SU-DHL-6 (cell line): ENCODE data around the gene SPHKAP.

Experiments used
- H2AFZ ChIP-seq: fragments of 200-600 bp; sonication (generic); 2 replicates; pipeline ENCODE4 v1.6.1; 2014; ENCODE audit warnings: low read depth, mild to moderate bottlenecking, moderate library complexity, mixed read lengths, antibody characterized with exemption, low read length; ENCODE audit not compliant: severe bottlenecking
- H3F3A ChIP-seq: fragments of 200-600 bp; shearing (Covaris generic); 2 replicates; pipeline ENCODE4 v1.6.0; 2016; ENCODE audit warnings: antibody characterized with exemption, mild to moderate bottlenecking; ENCODE audit not compliant: insufficient read depth
- H3K27ac ChIP-seq: fragments of 200-600 bp; sonication (generic); 2 replicates; pipeline ENCODE4 v1.5.1; 2016; ENCODE audit warnings: low read depth, mild to moderate bottlenecking, low read length, moderate library complexity, mixed read lengths
- H3K27me3 ChIP-seq: fragments of 200-600 bp; sonication (generic), shearing (Covaris generic); 2 replicates; pipeline ENCODE4 v1.6.0; 2014; ENCODE audit warnings: mild to moderate bottlenecking, low read length
- H3K36me3 ChIP-seq: fragments of 200-600 bp; sonication (generic); 2 replicates; pipeline ENCODE4 v1.6.1; 2014; ENCODE audit warnings: mild to moderate bottlenecking, low read length, mixed read lengths
- H3K4me2 ChIP-seq: fragments of 300-600, 200-600 bp; shearing (Covaris generic), sonication (generic); 2 replicates; pipeline ENCODE4 v1.6.0; 2014; ENCODE audit warnings: low read length, low read depth, mild to moderate bottlenecking; ENCODE audit not compliant: poor library complexity, severe bottlenecking
- H3K4me3 ChIP-seq: fragments of 200-600 bp; sonication (generic); 2 replicates; pipeline ENCODE4 v1.5.1; 2014; ENCODE audit warnings: antibody characterized with exemption, low read length, mild to moderate bottlenecking, mixed read lengths; ENCODE audit not compliant: insufficient read depth, poor library complexity, severe bottlenecking
- H3K79me2 ChIP-seq: fragments of 200-600 bp; sonication (generic); 2 replicates; pipeline ENCODE4 v1.6.1; 2014; ENCODE audit warnings: mild to moderate bottlenecking, low read length, moderate library complexity; ENCODE audit not compliant: insufficient read depth
- H3K9ac ChIP-seq: fragments of 200-600 bp; sonication (generic); 2 replicates; pipeline ENCODE4 v1.7.0; 2014; ENCODE audit warnings: mild to moderate bottlenecking, low read length
- H3K9me2 ChIP-seq: fragments of 200-600 bp; sonication (generic); replicated peaks from 2 replicates; pipeline ENCODE4 v1.6.1; 2014; ENCODE audit warnings: low read length; ENCODE audit not compliant: insufficient read depth
- H3K9me3 ChIP-seq: fragments of 200-600 bp; sonication (generic); 2 replicates; pipeline ENCODE4 v1.6.1; 2014; ENCODE audit warnings: low read length, mixed read lengths; ENCODE audit not compliant: insufficient read depth
- H4K20me1 ChIP-seq: fragments of 200-600 bp; sonication (generic); 2 replicates; pipeline ENCODE4 v1.6.1; 2014; ENCODE audit warnings: low read depth, mild to moderate bottlenecking, antibody characterized with exemption, low read length, moderate library complexity, mixed read lengths
- CTCF ChIP-seq: fragments of 200-600 bp; sonication (generic); IDR thresholded peaks from one replicate; pipeline ENCODE4 v1.5.1; 2017; ENCODE audit warnings: antibody characterized with exemption, mild to moderate bottlenecking, low read length, moderate library complexity; ENCODE audit not compliant: insufficient read depth, poor library complexity, severe bottlenecking
- EZH2phosphoT487 ChIP-seq: fragments of 200-600 bp; sonication (generic), shearing (Covaris generic); conservative IDR thresholded peaks from 2 replicates; pipeline ENCODE4 v1.6.1; 2018; ENCODE audit warnings: mild to moderate bottlenecking, antibody characterized with exemption, low read length, moderate library complexity, mixed read lengths

The SPHKAP gene

DNA sequence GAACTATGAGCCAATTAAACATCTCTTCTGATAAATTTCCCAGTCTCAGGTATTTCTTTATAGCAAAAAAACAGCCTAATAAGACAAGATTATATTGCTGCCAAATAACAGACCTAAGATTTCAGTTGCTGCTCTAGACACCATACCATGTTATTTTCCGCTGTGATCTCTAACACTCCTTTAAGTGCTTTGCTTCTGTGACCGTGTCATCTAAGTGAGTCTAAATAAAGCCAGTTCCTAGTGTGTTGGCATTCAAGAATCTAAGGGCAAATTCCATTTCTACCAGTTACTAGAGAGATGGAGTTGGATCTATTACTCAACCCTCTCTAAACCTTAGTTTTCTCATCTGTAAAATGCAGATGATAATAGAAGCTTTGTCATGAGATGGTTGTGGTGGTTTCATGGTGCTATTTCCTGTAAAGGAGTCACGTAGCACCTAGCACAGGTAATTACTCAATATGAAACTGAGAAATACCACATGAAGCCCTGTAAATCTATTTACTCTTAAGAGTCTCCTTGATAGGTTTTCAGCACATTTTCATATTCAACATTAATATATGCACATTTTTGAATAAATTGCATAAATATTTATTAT, 40.5 kb downstream of the SPHKAP start:
- Histone ChIP-seq H2AFZ (no peak overlapping the region), H3K36me3 (no peaks in the 10 kb centered on the region), H3K4me2 (no peak overlapping the region), H3K27ac (no peak overlapping the region), H3F3A (no peaks in the 10 kb centered on the region), H3K79me2 (no peaks in the 10 kb centered on the region), H3K9me3 (no peaks in the 10 kb centered on the region), H3K9ac (no peak overlapping the region), H4K20me1 (no peaks in the 10 kb centered on the region), H3K9me2 (no peaks in the 10 kb centered on the region), H3K27me3 (no peaks in the 10 kb centered on the region), H3K4me3 (no peak overlapping the region)
- TF ChIP-seq CTCF (no peak), EZH2phosphoT487 (no peak)

- TF ChIP-seq EZH2phosphoT487 (no peak), CTCF (no peak)
- no peak overlapping the region for H3K4me3 ChIP-seq
- H3F3A ChIP-seq: no peaks in the 10 kb centered on the region
- no peak overlapping the region for H2AFZ ChIP-seq
- no peaks in the 10 kb centered on the region for H3K79me2 ChIP-seq
- no peak overlapping the region for H3K9ac ChIP-seq
- no peaks in the 10 kb centered on the region for H3K36me3 ChIP-seq
- H3K27ac ChIP-seq: no peak overlapping the region
- no peaks in the 10 kb centered on the region for H3K9me2 ChIP-seq
- no peaks in the 10 kb centered on the region for H3K9me3 ChIP-seq
- H4K20me1 ChIP-seq: no peaks in the 10 kb centered on the region
- no peak overlapping the region for H3K4me2 ChIP-seq
- H3K27me3 ChIP-seq: no peaks in the 10 kb centered on the region
Measured at GRCh38 chr2:228136027-228136426, 45.5 kb downstream of the SPHKAP start.

GRCh38 chr2:228135300-228135699, 46.2 kb downstream of the SPHKAP start:
- H3K79me2 ChIP-seq: no peaks in the 10 kb centered on the region
- no peak overlapping the region for H3K4me2 ChIP-seq
- H3K27me3 ChIP-seq: no peaks in the 10 kb centered on the region
- TF ChIP-seq EZH2phosphoT487 (no peak), CTCF (no peak)
- no peaks in the 10 kb centered on the region for H3K9me3 ChIP-seq
- no peak overlapping the region for H3K4me3 ChIP-seq
- H3K9me2 ChIP-seq: no peaks in the 10 kb centered on the region
- H3K36me3 ChIP-seq: no peaks in the 10 kb centered on the region
- H3F3A ChIP-seq: no peaks in the 10 kb centered on the region
- no peak overlapping the region for H3K27ac ChIP-seq
- no peak overlapping the region for H3K9ac ChIP-seq
- no peaks in the 10 kb centered on the region for H4K20me1 ChIP-seq
- H2AFZ ChIP-seq: no peak overlapping the region
